GM19035 (cell line): Measurements from ENCODE around the gene RABEP1.
"Not testable (repeated sequence)": the region's sequence is repeated elsewhere in the genome, so short reads cannot be mapped to it uniquely, and the experiment has no call there.

Experiments used
- ATAC-seq: cut with Tn5 transposase; IDR thresholded peaks from one replicate; pipeline ENCODE4 v1.9.1; 2021; ENCODE audit not compliant: unreplicated experiment

RABEP1 gene

GRCh38 chr17:5281814-5282641, at the start of gene RABEP1:
Gene RABEP1 (plus strand): TSS chr17:5282284. CDS start chr17:5282487, 203 bp downstream.
- ATAC-seq, result peak; percentile 76

GRCh38 chr17:5233492-5233891, 48.6 kb upstream of the RABEP1 start:
- ATAC-seq, result not testable (repeated sequence)

GRCh38 chr17:5234645-5235576, 47.2 kb upstream of the RABEP1 start, which contains the start of gene SCIMP:
Gene SCIMP (minus strand): TSS chr17:5234860. CDS start chr17:5234755, 105 bp downstream.
- ATAC-seq, result peak; percentile 48

- no peak for ATAC-seq
Observed at GRCh38 chr17:5236938-5237540, 45.0 kb upstream of the RABEP1 start.

- ATAC-seq, result peak; percentile 40
Observed at GRCh38 chr17:5237541-5238016, 44.5 kb upstream of the RABEP1 start.

GRCh38 chr17:5238333-5238732, 43.8 kb upstream of the RABEP1 start:
- no peak for ATAC-seq

GRCh38 chr17:5239769-5240168, 42.3 kb upstream of the RABEP1 start:
- not testable (repeated sequence) for ATAC-seq

- ATAC-seq, result peak; percentile 44
Observed at GRCh38 chr17:5241861-5242671, 40.0 kb upstream of the RABEP1 start.

- no peak for ATAC-seq
Observed at GRCh38 chr17:5247621-5248020, 34.5 kb upstream of the RABEP1 start.

GRCh38 chr17:5248821-5249479, 33.1 kb upstream of the RABEP1 start:
- no peak for ATAC-seq

GRCh38 chr17:5249615-5250014, 32.5 kb upstream of the RABEP1 start:
- no peak for ATAC-seq

- ATAC-seq, result no peak
Observed at GRCh38 chr17:5254414-5254813, 27.7 kb upstream of the RABEP1 start.

GRCh38 chr17:5254903-5255521, 27.1 kb upstream of the RABEP1 start:
- ATAC-seq, result no peak

- no peak for ATAC-seq
Observed at GRCh38 chr17:5257124-5257523, 25.0 kb upstream of the RABEP1 start.

- no peak for ATAC-seq
Observed at GRCh38 chr17:5260542-5260941, 21.5 kb upstream of the RABEP1 start.

GRCh38 chr17:5262416-5262991, 19.6 kb upstream of the RABEP1 start:
- ATAC-seq, result no peak

- no peak for ATAC-seq
Observed at GRCh38 chr17:5263441-5263840, 18.6 kb upstream of the RABEP1 start.

GRCh38 chr17:5264893-5265292, 17.2 kb upstream of the RABEP1 start:
- ATAC-seq, result no peak
